Glutamatergic neuron (in vitro differentiated cells): ENCODE results near the gene NPHP1. TPM values are rescaled to one million over a fixed set of nuclear protein-coding genes. Genes with fewer than 3 reads are reported as not detected.

Experiments
- DNase-seq: peaks from one replicate; pipeline ENCODE4 v3.0.0; 2022
- H3K27ac Mint-ChIP-seq: one replicate; pipeline ENCODE4 v1.8.0; 2020; ENCODE audit warnings: mild to moderate bottlenecking, mixed read lengths, inconsistent platforms; ENCODE audit not compliant: unreplicated experiment
- H3K27me3 Mint-ChIP-seq: one replicate; pipeline ENCODE4 v1.8.0; 2020; ENCODE audit warnings: mild to moderate bottlenecking, moderate library complexity, mixed read lengths, inconsistent platforms; ENCODE audit not compliant: unreplicated experiment
- H3K36me3 Mint-ChIP-seq: one replicate; pipeline ENCODE4 v1.8.0; 2020; ENCODE audit warnings: mild to moderate bottlenecking, mixed read lengths, inconsistent platforms; ENCODE audit not compliant: unreplicated experiment
- H3K4me1 Mint-ChIP-seq: one replicate; pipeline ENCODE4 v1.8.0; 2020; ENCODE audit warnings: mild to moderate bottlenecking, low read depth, mixed read lengths, inconsistent platforms; ENCODE audit not compliant: unreplicated experiment
- H3K4me3 Mint-ChIP-seq: one replicate; pipeline ENCODE4 v1.8.0; 2020; ENCODE audit warnings: mild to moderate bottlenecking, mixed read lengths, inconsistent platforms; ENCODE audit not compliant: unreplicated experiment
- H3K9me3 Mint-ChIP-seq: one replicate; pipeline ENCODE4 v1.8.0; 2020; ENCODE audit warnings: mild to moderate bottlenecking, moderate library complexity, mixed read lengths, inconsistent platforms; ENCODE audit not compliant: unreplicated experiment
- CTCF ChIP-seq: fragments of 200-600 bp; sonication (generic); IDR thresholded peaks from one replicate; pipeline ENCODE4 v1.5.0; 2021; ENCODE audit not compliant: partially characterized antibody, unreplicated experiment
- total RNA-seq: library from RNA; stranded (reverse); fragmentation: NEBNext Ultra II Directional; extraction: Animal tissue kit (Norgen Biotek cat#: 25700); gene quantifications from one replicate; pipeline ENCODE4 v1.2.1, GENCODE V29; 2021; ENCODE audit not compliant: unreplicated experiment

Gene NPHP1
- total RNA-seq, 1 donor from 2014 or later = 2.5 TPM

GRCh38 chr2:110149330-110150220 is 55.2 kb downstream of the NPHP1 start:
- Mint-ChIP-seq H3K4me3 (no peak overlapping the region), H3K9me3 (peaks cover 7% of the 10 kb centered on the region), H3K36me3 (peaks cover 7% of the 10 kb centered on the region), H3K27ac (no peak overlapping the region), H3K4me1 (no peaks in the 10 kb centered on the region), H3K27me3 (no peaks in the 10 kb centered on the region)
- no peak for TF ChIP-seq CTCF
- no peak for DNase-seq

GRCh38 chr2:110146945-110147332 is 57.9 kb downstream of the NPHP1 start:
- no peaks in the 10 kb centered on the region for H3K4me1 Mint-ChIP-seq
- H3K4me3 Mint-ChIP-seq = no peak overlapping the region
- no peaks in the 10 kb centered on the region for H3K36me3 Mint-ChIP-seq
- H3K9me3 Mint-ChIP-seq = peaks cover 2% of the 10 kb centered on the region
- no peaks in the 10 kb centered on the region for H3K27me3 Mint-ChIP-seq
- no peak for TF ChIP-seq CTCF
- no peak for DNase-seq
- H3K27ac Mint-ChIP-seq = no peak overlapping the region

GRCh38 chr2:110146183-110146944 is 58.4 kb downstream of the NPHP1 start:
- no peaks in the 10 kb centered on the region for H3K36me3 Mint-ChIP-seq
- no peak overlapping the region for H3K27ac Mint-ChIP-seq
- no peak for TF ChIP-seq CTCF

GRCh38 chr2:110143982-110144381 is 60.8 kb downstream of the NPHP1 start:
- Mint-ChIP-seq H3K4me3 (no peak overlapping the region), H3K27me3 (no peaks in the 10 kb centered on the region), H3K27ac (no peak overlapping the region), H3K9me3 (no peaks in the 10 kb centered on the region), H3K4me1 (no peaks in the 10 kb centered on the region), H3K36me3 (no peaks in the 10 kb centered on the region)
- no peak for TF ChIP-seq CTCF
- DNase-seq = no peak

More at GRCh38 chr2:110146183-110146944, 58.4 kb downstream of the NPHP1 start:
- no peak for DNase-seq
- no peaks in the 10 kb centered on the region for H3K27me3 Mint-ChIP-seq
- H3K4me1 Mint-ChIP-seq = no peaks in the 10 kb centered on the region
- H3K4me3 Mint-ChIP-seq = no peak overlapping the region
- H3K9me3 Mint-ChIP-seq = peaks cover 2% of the 10 kb centered on the region
